ENCODE measurements around the gene UPK2.
"Not testable (repeated sequence)": the region's sequence is repeated elsewhere in the genome, so short reads cannot be mapped to it uniquely, and the experiment has no call there.

DNA sequence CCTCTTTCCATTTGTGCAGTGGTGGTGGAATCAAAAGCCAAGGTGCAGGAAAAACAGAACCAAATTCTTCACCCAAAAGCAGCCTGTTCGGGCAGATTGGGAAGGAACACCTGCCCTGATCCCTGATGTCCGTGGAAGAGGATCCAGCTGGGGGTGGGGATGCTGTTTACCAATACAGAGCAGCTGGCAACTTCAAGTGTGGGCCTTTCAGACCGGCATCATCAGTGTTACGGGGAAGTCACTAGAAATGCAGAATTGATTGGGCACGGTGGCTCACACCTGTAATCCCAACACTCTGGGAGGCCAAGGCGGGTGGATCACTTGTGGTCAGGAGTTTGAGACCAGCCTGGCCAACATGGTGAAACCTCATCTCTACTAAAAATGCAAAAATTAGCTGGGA lies 2.1 kb upstream of the UPK2 start:
- TF ChIP-seq POLR2A (IDR thresholded peaks at IDR 0.05; ENCODE audit: low read length); GATA1 (IDR thresholded peaks at IDR 0.05; ENCODE audit: low read depth, low read length): not testable (repeated sequence)
